Hematopoietic multipotent progenitor cell treated with erythropoietin and hydrocortisone succinate and interleukin-3 and kit ligand, for 8 days (in vitro differentiated cells): ENCODE data around the gene FHL5.
"Not testable (repeated sequence)": the region's sequence is repeated elsewhere in the genome, so short reads cannot be mapped to it uniquely, and the experiment has no call there.

ENCODE experiments used
- DNase-seq: peaks from one replicate; pipeline ENCODE4 v3.0.0-alpha.2; 2015

The FHL5 gene

DNA sequence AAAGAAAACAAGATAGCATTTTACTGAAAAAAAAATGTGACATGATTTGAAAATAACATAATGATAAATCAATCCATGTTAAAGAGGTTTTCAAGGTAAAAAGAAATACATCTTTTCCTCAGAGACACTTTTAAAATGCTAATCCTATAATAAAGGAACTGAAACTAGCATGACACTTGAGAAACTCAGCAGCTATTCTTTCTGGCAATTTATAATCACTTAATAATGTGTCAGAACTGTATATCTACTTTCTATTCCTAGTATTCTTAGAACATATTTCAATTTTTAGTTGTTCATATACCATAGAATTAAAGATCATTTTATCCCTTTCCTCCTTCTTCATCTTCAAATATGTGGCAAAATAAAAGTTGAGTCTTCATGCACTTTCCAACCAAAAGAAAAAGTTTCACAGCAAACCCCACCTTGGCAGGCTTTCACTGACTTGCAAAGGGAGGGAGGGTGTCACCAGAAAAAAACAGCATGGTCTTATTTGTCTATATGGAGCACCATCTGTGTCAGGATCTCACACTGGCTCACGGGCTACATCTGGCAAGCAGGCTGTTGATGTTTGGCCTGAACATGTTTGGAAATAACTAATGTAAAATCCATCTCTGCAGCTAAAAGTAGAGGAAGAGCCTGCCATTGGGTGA, 48.5 kb downstream of the FHL5 start:
- DNase-seq = no peak

DNA sequence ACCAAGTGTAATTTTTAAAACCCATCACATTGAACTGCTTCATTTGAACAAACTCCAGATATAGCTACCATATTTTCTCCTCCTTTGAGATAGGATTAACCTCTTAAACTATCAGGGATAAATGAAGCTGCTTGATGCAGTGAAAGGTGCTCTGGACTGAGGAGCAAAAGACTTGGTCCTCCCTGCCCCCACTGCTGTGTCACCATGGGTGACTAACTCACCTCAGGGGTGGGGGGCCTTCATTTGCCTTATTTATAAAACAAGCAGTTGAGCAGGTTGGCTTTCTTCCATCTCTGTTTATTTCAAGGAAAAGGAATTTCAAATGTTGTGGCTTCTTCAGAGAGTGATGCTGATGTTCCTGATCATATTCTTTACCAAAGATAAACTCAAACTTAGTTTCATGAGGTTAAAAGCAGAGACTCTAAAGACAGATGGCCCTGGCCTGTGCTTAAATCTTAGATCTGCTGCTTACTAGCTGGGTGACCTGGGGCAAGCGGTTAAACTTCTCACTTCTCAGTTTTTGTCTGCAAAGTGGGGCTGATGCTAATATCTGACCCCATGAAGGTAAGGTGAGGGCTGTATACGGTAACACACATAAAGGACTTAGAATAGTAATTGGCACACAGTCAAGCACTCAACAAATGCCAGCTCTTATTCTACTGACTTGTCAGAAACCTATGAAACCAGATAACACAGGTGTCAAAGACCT, 50.5 kb downstream of the FHL5 start:
- DNase-seq = no peak

DNA sequence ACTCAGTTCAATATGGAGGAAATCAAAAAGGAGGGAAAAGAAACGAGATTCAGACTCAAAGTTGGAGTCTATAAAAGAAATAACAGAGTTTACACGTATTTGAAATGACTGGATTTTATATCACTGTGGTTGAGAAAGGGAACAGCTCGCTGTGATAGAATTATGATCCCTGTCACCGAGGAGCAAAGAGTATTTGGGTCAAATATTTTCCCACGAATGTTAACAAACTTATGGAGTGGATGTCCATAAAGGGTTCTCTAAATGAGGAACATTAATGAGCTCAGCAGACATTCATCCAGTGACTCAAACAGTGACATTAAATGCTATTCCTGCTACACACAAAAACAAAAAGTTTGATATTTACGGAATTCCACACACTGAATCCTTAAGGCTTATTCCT, 57.9 kb downstream of the FHL5 start:
- DNase-seq = no peak

DNA sequence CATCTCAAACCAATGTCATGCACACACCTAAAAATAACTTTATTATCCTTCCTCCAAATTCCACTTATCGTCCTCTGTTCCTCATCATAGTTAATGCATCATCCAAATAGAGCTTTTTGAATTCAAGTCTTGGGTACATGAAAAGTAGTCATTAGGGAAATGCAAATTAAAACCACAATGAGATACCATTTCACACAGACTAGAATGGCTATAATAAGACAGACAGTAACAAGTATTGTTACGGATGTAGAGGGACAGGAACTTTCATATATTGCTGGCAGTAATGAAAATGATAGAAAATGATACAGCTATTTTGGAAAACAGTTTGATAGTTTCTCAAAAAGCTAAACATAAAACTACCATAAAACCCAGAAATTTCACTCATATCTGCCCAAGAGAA, 59.1 kb downstream of the FHL5 start:
- no peak for DNase-seq

DNA sequence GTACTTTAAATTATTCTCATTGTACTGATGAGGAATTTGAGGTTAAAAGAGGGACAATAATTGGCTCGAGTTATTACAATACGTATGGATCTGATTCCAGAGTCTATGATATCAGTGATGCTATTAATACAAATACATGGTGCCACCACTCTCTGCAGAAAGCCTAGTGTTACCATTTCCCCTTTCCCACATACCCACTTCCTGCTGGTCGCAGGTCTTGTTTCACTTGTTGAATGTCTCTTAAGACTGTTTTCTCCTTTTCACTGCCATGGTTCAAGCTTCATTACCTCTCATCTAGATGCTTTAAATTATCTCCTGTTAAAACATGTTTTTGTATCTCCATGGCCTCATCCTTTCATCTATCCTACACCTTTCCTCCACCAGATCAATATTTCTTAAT, 62.0 kb downstream of the FHL5 start:
- no peak for DNase-seq

DNA sequence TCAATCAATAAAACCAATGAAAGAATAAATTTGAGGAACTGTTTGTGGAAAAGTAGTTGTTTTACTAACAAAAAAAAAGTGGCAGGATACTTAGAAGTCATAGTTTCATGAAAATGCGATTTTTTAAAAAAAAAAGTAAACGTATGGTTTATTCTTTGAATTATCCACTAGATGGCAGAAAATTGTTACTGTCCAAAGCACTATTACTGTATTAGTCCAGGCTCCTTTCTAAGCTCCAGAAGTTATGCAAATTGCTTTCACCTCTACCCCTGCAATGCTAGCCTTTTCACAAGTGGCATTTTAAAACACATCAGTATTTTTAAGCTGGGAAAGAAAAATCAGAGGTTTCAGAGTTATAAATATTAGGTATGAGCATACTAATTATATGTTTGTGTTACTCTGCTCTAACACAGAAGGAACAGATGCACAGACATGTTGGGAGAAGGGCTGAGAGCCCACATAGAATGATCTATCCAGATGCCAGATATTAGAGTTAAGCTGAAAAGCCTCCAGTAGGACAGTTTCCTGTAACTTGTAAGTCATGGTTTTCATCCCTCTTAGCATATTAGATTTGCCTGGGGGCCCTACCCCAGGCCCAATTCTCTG, 63.9 kb downstream of the FHL5 start:
- DNase-seq = peak; percentile 39

DNA sequence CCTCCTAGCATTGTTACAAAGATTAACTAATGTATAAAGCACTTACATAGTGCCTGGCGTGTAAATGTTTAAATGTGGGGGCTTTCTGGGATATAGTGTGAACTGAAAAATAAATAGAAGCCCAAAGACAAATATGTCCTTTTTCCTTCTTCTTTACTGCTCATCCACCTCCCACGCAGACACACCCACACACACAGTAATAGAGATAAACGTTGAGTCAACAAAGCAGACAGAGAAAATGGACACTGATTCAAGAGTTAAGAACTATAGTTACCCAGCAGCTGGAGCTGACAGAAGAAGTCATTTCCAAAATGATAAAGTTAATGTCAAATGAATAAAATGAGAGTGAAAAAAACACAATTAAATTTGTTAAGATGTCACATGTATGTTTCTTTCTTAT, 68.3 kb downstream of the FHL5 start:
- DNase-seq = peak; percentile 6

DNA sequence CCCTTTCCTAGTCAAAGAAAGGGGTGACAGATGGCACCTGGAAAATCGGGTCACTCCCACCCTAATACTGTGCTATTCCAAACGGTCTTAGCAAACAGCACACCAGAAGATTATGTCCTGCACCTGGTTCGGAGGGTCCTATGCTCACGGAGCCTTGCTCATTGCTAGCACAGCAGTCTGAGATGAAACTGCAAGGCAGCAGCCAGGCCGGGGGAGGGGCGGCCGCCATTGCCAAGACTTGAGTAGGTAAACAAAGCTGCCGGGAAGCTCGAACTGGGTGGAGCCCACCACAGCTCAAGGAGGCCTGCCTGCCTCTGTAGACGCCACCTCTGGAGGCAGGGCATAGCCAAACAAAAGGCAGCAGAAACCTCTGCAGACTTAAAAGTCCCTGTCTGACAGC, 75.1 kb downstream of the FHL5 start:
- DNase-seq = not testable (repeated sequence)

DNA sequence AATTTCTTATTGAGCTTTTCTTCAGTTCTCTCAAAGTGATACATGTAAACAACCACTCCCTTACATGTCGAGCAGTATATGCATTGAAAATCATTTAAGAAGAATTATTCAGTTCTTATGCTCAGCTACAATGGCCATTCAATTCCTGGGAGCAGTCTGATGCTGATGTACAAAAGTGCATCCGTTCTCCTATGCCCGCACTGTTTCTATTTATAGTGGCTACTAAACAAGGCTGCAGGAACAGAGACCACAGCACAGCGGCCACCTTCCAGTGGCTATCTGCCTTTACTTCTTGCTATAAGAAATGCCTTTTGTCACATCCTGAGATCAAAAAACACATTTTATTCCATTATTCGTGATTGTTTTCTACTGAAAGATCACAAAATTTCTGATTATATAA, 82.2 kb downstream of the FHL5 start:
- no peak for DNase-seq

DNA sequence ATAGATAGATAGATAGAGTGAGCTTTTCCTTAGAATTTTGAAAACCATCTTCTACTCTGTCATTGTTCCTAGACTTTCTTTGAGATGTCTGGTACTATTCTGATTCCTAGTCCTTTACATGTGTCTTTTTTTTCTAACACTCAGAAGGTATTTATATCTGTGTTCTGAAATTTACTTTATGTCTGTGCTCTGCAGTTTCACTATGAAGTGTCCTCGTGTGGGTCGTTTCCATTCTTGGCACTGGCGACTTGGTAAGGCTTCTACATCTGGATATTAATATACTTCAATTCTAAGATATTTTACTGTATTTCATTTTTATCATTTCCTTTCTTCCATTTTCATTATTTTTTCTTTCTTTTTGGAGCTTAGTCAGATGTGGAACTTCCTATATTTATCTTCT, 87.0 kb downstream of the FHL5 start:
- no peak for DNase-seq

DNA sequence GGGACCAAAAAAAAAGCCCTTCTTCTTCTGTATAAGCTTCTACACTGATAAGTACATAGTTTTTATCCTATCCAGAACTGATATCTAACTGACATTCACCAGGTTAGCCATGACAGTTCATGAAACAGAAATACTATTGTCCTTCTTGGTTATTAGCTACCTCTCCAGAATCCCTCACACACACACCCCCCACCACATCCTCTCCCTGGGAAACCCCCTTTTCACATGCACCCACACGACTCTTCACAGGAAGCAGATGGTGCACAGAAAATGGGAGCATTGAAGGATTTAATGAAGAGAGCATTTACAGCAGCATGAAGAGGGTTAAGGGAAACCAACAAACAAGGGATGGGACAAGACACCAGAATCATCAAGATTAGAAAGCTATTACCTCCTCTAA, 88.9 kb downstream of the FHL5 start:
- no peak for DNase-seq

DNA sequence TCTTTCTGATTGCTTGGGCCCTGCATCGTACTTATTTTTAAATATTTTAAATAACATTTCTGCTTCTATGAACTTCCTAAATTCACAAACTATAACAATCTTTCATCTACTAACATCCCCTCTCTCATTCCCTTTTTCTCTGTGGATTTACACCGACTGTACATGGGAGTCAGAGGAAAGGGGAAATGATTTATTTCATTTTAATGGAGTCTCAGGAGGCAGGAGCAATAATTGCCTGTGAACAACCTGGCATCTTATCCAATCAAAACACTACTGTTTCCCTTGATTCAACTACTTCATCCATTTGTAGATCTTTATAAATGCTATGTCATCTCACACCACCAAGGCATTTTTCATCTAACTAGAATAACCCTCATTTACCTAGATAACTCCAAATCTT, 89.6 kb downstream of the FHL5 start:
- no peak for DNase-seq

DNA sequence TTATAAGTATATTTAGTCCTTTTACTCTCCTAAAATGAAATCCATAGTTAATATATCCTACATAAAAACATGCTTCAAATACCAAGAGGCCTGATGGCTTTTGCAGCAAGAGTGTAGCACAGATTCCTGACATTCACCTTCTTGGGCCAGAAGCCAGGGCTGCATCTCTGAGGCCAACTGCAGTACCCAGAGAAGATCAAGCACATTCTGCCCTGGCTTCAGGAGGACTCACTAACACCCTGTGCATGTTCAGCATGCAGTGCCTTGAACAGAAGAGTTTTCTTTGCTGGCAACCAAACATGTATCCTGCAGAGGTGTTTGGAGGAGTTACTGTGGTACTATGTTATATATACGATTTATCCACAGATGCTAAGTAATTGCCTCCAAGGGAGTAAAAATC, 90.3 kb downstream of the FHL5 start:
- DNase-seq = no peak

DNA sequence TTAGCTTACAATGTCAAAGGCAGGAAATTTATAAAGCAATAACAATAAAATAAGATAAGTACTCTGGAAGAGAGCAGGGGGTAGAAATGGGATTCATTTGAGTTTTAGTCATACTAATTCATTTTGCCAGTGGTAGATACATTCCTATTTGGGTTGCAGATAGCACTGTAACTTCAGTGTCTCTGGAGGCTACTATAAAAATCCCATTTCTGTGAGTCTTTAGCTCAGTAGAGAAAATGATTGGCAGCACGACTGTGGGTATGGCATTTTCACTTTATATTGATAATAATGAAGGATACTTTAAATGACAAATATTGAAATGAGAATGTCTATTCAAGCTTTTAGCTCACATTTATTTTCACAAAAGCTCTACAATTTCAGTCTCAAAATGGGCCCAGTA, 93.6 kb downstream of the FHL5 start:
- DNase-seq = no peak

DNA sequence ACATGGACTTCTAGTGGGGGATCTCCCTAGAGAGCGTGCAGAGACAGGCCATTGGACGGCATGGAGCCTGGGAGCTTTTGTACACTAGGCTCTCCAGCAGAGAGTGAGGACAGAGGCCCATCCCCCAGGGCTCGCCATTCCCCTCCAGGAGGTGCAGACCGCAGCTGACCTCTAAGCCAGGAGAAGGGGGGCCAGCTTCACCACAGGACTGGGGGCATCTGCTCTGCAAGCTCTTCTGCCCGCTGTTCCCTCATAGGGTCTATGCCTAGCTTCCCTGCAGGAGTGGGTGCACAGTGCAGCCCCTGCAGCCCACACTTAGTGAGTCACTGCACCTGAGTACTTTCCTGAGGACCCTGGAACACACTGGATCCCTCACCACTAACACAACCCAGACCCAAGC, 94.4 kb downstream of the FHL5 start:
- no peak for DNase-seq

DNA sequence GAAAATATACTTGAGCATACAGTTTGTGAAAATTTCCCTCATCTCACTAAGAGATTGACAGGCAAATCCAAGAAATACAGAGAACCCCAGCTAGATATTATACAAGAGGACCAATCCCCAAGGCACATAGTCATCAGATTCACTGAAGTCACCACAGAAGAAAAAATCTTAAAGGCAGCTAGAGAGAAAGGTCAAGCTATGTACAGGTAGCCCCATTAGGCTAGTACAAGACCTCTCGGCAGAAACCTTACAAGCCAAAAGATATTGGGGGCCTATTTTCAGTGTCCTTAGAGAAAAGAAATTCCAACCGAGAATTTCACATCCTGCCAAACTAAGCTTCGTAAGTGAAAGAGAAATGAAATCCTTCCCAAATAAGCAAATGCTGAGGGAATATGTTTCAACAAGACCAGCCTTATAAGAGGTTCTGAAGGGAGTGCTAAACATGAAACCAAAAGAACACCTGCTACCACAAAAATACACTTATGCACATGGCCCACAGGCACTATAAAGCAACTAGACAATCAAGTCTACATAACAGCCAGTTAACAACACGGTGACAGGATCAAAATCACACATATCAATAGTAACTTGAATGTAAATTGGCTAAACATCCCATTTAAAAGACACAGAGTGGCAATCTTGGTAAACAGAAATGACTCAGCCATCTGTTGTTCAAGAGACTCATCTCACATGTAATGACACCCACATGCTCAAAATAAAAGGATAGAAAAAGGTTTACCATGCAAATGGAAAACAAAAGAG, 96.3 kb downstream of the FHL5 start:
- DNase-seq = no peak
